Fibroblast of skin of right biceps (primary cell): ENCODE results near the gene CNOT6.

Source experiments
- DNase-seq: peaks from one replicate; pipeline ENCODE4 v3.0.0-alpha.2; 2013

CNOT6 gene

GRCh38 chr5:180624587-180624986, 130.4 kb downstream of the CNOT6 start:
- no peak for DNase-seq

- DNase-seq = no peak
Measured at GRCh38 chr5:180625125-180625790, 131.1 kb downstream of the CNOT6 start.

GRCh38 chr5:180625791-180626660, 131.8 kb downstream of the CNOT6 start:
- DNase-seq = no peak

- no peak for DNase-seq
Measured at GRCh38 chr5:180626661-180627385, 132.6 kb downstream of the CNOT6 start.

- DNase-seq = no peak
Measured at GRCh38 chr5:180627386-180628120, 133.4 kb downstream of the CNOT6 start.
